Activated T-cell treated with anti-CD3 and anti-CD28 coated beads for 1 hour (primary cell): ENCODE measurements around the gene PTPN2.
"Not testable (repeated sequence)": the region's sequence is repeated elsewhere in the genome, so short reads cannot be mapped to it uniquely, and the experiment has no call there.

Experiments
- DNase-seq: peaks from one replicate; pipeline ENCODE4 v3.0.0-alpha.2; 2020; ENCODE audit warnings: low read depth

The PTPN2 gene

GRCh38 chr18:12883684-12884405, at the start of gene PTPN2:
Gene PTPN2 (minus strand): TSS chr18:12884237. CDS start chr18:12884141, 96 bp downstream.
- peak; percentile 84 for DNase-seq

GRCh38 chr18:12933327-12933726, 49.3 kb upstream of the PTPN2 start:
- DNase-seq: no peak

GRCh38 chr18:12930908-12931307, 46.9 kb upstream of the PTPN2 start:
- no peak for DNase-seq

- no peak for DNase-seq
Measured at GRCh38 chr18:12930376-12930775, 46.3 kb upstream of the PTPN2 start.

- no peak for DNase-seq
Measured at GRCh38 chr18:12929477-12930083, 45.5 kb upstream of the PTPN2 start.

GRCh38 chr18:12928641-12929040, 44.6 kb upstream of the PTPN2 start:
- DNase-seq: no peak

GRCh38 chr18:12928206-12928605, 44.2 kb upstream of the PTPN2 start:
- DNase-seq: no peak

- no peak for DNase-seq
Measured at GRCh38 chr18:12924616-12925015, 40.6 kb upstream of the PTPN2 start.

- no peak for DNase-seq
Measured at GRCh38 chr18:12922266-12922665, 38.2 kb upstream of the PTPN2 start.

GRCh38 chr18:12921178-12921577, 37.1 kb upstream of the PTPN2 start:
- no peak for DNase-seq

GRCh38 chr18:12911929-12912703, 28.1 kb upstream of the PTPN2 start:
- no peak for DNase-seq

GRCh38 chr18:12911025-12911928, 27.2 kb upstream of the PTPN2 start:
- peak; percentile 39 for DNase-seq

- no peak for DNase-seq
Measured at GRCh38 chr18:12908706-12909105, 24.7 kb upstream of the PTPN2 start.

- no peak for DNase-seq
Measured at GRCh38 chr18:12907258-12907925, 23.4 kb upstream of the PTPN2 start.

- no peak for DNase-seq
Measured at GRCh38 chr18:12906773-12907172, 22.7 kb upstream of the PTPN2 start.

GRCh38 chr18:12906119-12906518, 22.1 kb upstream of the PTPN2 start:
- no peak for DNase-seq

GRCh38 chr18:12904012-12904516, 20.0 kb upstream of the PTPN2 start:
- DNase-seq: no peak

GRCh38 chr18:12901208-12901607, 17.2 kb upstream of the PTPN2 start:
- DNase-seq: not testable (repeated sequence)

- DNase-seq: not testable (repeated sequence)
Measured at GRCh38 chr18:12896784-12897333, 12.8 kb upstream of the PTPN2 start.

- DNase-seq: no peak
Measured at GRCh38 chr18:12895626-12896025, 11.6 kb upstream of the PTPN2 start.

GRCh38 chr18:12895014-12895413, 11.0 kb upstream of the PTPN2 start:
- DNase-seq: no peak
